Activated naive CD8-positive, alpha-beta T cell (primary cell): ENCODE data around the gene ADAT3.
"Not testable (repeated sequence)": the region's sequence is repeated elsewhere in the genome, so short reads cannot be mapped to it uniquely, and the experiment has no call there.

Source experiments
- H3K27ac Mint-ChIP-seq: one replicate; pipeline ENCODE4 v1.8.0; 2021; ENCODE audit warnings: mixed read lengths
- H3K27me3 Mint-ChIP-seq: one replicate; pipeline ENCODE4 v1.8.0; 2021; ENCODE audit warnings: mixed read lengths
- H3K36me3 Mint-ChIP-seq: one replicate; pipeline ENCODE4 v1.8.0; 2021; ENCODE audit warnings: mixed read lengths
- H3K4me1 Mint-ChIP-seq: one replicate; pipeline ENCODE4 v1.8.0; 2021; ENCODE audit warnings: low read depth, mixed read lengths
- H3K4me3 Mint-ChIP-seq: one replicate; pipeline ENCODE4 v1.8.0; 2021; ENCODE audit warnings: mild to moderate bottlenecking, mixed read lengths
- H3K9me3 Mint-ChIP-seq: one replicate; pipeline ENCODE4 v1.8.0; 2021; ENCODE audit warnings: low read depth, mixed read lengths

Gene ADAT3

DNA sequence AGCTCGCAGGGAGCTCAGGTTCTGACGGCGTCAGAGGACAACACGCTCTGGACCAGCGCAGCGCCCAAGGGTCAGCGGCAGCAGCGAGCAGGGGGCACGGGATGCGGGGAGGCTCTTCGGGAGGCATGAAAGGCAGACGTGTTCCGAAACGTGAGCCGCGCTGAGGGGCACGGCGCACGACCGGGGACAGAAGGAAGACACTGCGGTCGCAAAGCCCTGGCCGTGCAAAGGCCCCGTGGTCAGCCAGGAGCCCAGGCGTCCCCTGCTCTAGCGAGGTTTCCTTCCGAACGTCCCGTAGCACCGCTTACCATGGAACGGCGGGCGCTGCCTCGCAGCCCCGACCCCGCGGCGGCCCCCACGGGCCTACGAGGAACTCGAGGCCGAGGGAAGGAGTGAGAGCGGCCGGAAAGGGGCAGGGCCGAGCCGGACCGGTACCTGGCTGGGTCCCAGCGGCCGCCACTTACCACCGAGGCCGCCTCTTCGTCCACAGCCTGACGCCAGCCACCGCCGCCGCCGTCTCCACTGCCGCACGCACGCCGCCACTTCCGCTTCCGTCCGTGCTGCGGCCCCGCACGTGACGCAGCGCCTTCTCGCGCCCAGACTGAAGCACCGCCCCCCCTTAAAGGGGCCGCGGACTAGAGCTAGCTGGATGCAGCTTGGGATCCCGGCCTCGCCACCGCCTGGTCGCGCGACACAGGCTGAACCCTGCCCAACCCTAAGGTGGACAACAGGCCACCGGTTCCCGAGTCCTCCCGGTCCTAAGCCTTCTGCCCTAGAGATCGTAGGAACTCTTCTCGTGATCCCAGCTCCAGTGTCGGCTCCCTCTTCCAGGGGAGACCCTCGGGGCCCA is 29.3 kb upstream of the ADAT3 start:
- no peaks in the 10 kb centered on the region for H3K36me3 Mint-ChIP-seq
- no peaks in the 10 kb centered on the region for H3K27me3 Mint-ChIP-seq
- H3K4me3 Mint-ChIP-seq: peak overlapping the region; percentile 95
- no peaks in the 10 kb centered on the region for H3K9me3 Mint-ChIP-seq
- H3K27ac Mint-ChIP-seq: peak overlapping the region; percentile 94
- H3K4me1 Mint-ChIP-seq: peaks cover 19% of the 10 kb centered on the region

DNA sequence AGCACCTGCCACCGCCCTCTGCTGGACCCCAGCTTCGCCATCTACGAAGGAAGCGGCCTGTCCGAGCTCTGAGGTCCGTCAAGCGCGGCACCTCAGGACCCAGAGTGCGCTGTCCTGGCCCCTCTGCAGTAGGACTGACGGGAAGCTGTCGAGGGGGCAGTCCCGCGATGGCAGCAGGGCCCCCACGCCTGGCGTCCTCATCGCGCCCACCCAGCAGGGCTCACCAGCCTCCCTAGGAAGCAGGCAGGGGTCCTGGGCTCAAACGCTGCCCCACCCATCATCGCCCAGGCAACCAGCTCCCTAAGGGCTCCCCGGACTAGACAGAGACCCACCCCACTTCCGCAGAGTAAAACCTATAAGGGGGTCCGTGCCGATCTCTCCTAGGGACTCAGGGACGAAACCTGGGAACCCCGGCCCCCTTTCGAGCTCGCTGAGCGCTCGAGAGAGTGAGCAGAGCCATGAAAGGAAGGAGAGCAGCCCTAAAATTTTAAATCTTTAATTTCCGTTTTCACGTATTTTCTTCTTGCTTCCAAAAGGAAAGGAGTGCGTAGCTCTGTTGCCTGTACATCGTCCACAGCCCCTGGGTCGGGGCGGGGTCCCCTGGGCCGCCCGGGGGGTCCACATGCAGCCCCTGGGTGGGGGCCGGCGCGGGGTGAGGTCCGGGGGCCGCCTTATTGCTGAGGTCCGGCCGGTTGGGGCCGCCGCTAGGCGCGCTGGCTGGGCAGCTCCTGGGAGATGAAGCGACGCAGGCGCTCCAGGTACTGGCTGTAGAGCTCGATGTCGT is 28.5 kb upstream of the ADAT3 start:
- not testable (repeated sequence) for H3K36me3 Mint-ChIP-seq, H3K9me3 Mint-ChIP-seq, H3K27me3 Mint-ChIP-seq
- peak overlapping the region; percentile 95 for H3K4me3 Mint-ChIP-seq
- peak overlapping the region; percentile 91 for H3K27ac Mint-ChIP-seq
- H3K4me1 Mint-ChIP-seq: peaks cover 21% of the 10 kb centered on the region

DNA sequence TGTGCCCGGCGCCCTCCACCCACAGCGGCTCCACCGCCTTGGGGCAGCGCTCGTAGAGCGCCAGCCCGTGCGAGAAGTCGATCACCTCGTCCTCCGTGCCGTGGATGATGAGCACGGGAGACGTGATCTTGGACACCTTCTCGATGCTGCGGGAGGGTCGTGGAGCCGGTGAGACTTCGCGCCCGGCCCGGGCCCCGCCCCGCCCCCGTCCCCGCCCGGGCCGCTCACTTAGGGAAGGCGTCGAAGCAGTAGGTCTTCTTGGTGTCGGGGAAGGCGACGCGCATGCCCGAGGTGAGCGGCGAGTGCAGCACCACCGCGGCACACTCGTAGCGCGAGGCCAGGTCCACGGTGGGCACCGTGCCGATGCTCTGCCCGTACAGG is 27.9 kb upstream of the ADAT3 start:
- H3K4me3 Mint-ChIP-seq, H3K36me3 Mint-ChIP-seq, H3K27ac Mint-ChIP-seq, H3K9me3 Mint-ChIP-seq, H3K27me3 Mint-ChIP-seq: not testable (repeated sequence)
- peaks cover 25% of the 10 kb centered on the region for H3K4me1 Mint-ChIP-seq

DNA sequence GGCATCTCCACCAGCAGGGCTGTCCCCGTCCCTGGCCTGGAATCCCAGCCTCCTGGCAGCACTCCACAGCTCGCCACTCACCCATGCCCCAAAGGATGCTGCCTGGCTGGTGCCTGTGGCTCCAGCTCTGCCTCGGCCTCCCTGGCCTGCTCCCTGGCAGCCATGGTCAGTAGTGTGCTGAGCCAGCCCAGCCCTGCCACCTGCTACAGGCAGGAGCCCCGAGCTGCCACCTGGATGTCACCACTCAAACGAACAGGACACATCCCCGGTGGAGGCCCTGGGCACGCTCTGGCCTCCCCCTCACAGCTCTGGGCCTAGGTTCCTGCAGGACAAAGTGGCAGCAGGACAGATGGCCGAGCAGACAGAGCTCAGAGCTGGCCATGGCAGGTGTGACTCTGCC is 26.6 kb upstream of the ADAT3 start:
- not testable (repeated sequence) for H3K4me3 Mint-ChIP-seq, H3K27ac Mint-ChIP-seq, H3K27me3 Mint-ChIP-seq, H3K36me3 Mint-ChIP-seq, H3K9me3 Mint-ChIP-seq
- peaks cover 37% of the 10 kb centered on the region for H3K4me1 Mint-ChIP-seq

DNA sequence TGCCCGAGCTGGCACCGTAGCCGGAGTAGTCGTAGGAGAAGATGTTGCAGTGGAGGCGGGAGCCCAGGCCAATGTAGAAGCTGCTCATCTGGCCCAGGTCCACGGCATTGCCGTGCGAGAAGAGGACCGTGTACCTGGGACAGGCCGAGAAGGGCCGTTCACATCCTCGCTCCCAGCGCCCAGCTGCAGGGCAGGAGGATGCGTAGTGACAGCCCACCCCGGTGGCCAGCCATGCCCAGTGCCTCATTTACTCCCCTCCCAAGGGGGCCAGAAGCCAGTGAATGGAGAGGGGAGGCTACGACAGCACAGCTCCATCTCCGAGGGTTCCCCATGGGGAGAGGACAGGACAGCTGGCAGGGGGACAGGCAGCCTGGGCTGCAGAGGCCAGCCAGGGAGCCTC is 25.2 kb upstream of the ADAT3 start:
- H3K27me3 Mint-ChIP-seq, H3K9me3 Mint-ChIP-seq, H3K36me3 Mint-ChIP-seq, H3K27ac Mint-ChIP-seq, H3K4me3 Mint-ChIP-seq: not testable (repeated sequence)
- peaks cover 32% of the 10 kb centered on the region for H3K4me1 Mint-ChIP-seq

DNA sequence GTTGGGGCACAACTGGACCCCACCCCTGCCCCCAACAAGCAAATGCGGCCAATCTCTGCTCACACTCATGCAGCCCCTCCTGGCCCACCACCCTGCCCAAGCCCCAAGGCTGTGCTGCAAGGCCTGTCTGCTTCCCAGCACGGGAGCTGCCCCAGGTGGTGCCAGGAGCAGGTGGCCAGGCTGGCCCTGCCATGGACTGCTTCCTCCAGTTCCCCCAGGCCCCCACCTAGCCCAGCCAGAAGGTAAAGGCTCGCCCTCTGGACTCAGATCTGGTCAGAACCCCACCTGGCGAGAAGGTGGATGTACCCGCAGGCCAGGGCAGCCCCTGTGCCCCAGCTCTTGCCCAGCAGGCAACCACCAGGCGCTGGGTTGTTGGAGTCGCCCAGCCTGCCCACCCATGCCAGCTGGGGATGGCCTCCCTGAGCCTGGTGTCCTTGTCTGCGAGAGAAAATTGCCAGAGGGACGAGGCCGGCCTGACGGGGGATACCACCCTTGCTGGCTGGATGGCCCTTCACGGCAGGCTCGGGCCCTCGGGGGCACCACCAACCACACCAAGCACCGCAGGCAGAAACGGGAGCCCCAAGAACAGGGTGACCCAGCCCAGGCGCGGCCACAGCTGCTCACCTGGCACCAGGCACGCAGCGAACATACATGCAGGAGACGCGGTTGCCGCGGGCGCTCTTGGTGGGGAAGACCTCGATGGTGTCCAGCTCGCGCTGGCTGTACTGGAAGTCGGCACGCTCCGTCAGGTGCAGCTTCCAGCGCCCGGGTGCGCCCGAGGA is 24.4 kb upstream of the ADAT3 start:
- Mint-ChIP-seq H3K27me3 (no peaks in the 10 kb centered on the region), H3K9me3 (no peaks in the 10 kb centered on the region), H3K4me3 (peak overlapping the region; percentile 64), H3K36me3 (no peaks in the 10 kb centered on the region), H3K27ac (peak overlapping the region; percentile 16), H3K4me1 (peaks cover 32% of the 10 kb centered on the region)

DNA sequence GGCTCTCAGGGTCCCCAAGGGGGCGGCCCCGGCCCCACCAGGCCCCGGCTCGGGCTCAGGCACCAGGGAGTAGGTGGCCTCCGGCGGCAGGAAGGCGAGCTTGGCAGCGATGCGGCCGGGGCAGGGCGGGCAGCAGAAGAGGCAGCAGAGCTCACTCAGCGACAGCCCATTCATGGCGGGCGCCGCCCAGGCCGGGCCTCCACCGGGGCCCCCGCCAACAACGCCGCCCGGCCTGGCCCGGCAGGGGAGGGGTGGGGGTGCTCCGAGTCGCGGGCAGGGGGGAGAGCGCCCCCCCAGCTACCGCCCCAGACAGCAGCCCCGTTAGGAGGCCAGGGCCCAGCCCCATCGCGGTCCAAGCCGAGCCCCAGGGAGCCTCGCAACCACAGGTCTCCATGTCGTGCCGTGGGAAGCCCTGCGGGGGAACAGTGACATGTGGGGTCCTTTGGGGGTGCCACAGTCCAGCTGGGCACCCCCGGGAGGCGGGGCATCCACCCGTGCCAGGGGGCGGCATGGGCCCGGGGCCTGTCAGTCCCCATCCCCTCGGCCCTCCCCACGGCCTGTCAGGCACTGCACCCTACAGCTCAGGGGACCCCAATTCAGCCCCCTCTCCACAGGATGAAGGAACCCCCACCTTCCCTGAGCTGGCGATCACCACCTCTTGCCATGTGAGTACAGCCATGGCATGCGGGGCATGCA is 23.7 kb upstream of the ADAT3 start:
- Mint-ChIP-seq H3K27ac (peak overlapping the region; percentile 96), H3K4me1 (peaks cover 27% of the 10 kb centered on the region), H3K4me3 (peak overlapping the region; percentile 99)
- H3K36me3 Mint-ChIP-seq, H3K9me3 Mint-ChIP-seq, H3K27me3 Mint-ChIP-seq: not testable (repeated sequence)

DNA sequence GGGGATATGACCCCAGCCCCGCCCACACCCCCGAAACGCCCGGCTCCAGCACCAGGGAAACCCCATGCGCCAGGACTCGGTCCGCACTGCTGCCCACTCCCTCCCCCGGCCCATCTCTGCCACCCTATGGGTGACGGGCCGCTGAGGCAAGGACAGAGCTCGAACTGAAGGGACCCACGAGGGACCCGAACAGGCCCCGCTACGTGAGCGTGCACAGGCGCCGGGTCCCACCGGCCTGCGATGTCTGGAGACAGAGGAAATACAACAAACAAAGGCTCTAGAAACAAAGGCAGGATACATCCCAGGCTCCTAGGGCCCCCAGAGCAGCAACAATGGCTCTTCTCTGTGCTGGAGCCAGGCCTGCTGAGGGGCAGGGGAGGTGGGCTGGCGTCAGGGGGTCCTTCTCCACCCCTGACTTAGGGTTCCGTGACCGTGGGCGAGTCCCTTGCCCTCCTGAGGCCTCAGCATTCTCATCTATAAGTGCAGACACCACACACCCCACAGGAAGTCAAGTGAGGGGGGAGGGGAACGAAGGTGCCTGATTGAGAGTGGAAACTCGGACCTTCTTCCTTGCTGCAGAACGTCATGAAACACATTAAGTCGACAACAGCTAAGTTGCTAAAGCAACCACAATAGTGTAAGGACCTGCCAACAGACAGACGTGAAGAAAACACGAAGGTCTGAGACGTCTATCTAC is 23.0 kb upstream of the ADAT3 start:
- Mint-ChIP-seq H3K27me3 (no peaks in the 10 kb centered on the region), H3K4me1 (peaks cover 26% of the 10 kb centered on the region), H3K27ac (peak overlapping the region; percentile 96), H3K36me3 (no peaks in the 10 kb centered on the region), H3K4me3 (peak overlapping the region; percentile 99), H3K9me3 (no peaks in the 10 kb centered on the region)

DNA sequence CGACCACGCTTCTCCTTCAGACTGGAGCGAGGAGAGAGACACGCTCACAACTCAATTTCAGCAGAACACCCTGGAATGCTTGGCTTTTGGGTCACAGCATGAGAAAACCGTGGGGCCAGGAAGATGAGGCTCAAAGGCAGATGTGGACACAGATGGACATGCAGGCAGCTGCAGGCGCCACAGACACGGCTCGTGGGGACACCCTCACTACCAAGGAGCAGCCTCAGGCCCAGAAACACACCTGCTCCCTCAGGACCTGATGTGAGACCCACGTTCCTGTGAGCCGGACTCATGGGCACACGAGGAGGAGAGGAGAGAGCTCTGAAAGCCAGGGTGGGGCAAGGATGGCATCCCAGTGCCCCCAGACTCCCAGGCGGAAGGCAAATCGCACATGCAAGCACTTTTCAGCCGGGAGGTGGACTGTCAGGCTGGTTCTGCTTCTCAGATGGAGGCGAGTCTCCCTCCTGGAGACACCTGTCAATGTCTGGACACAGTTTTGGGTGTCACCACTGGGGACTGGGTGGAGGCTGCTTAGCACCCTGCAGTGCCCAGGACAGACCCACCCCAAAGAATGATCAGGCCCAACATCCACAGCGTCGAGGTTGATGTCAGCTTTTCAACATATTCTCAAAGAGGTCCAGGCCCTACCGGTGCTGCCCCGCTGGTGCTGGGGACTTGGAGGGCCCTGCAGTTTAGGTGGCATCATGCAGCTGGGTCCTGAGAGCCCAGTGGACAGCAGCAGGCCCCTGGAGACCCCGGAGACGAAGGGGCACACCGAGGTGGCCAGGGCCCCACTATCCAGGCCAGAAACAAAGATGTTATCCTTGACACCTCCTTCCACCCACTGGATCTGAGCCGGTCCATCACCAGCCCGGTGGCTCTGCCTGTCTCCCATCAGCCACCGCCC is 22.2 kb upstream of the ADAT3 start:
- H3K27ac Mint-ChIP-seq: peak overlapping the region; percentile 96
- H3K4me1 Mint-ChIP-seq: peaks cover 27% of the 10 kb centered on the region
- no peaks in the 10 kb centered on the region for H3K36me3 Mint-ChIP-seq
- H3K27me3 Mint-ChIP-seq: no peaks in the 10 kb centered on the region
- H3K9me3 Mint-ChIP-seq: no peaks in the 10 kb centered on the region
- peak overlapping the region; percentile 99 for H3K4me3 Mint-ChIP-seq

DNA sequence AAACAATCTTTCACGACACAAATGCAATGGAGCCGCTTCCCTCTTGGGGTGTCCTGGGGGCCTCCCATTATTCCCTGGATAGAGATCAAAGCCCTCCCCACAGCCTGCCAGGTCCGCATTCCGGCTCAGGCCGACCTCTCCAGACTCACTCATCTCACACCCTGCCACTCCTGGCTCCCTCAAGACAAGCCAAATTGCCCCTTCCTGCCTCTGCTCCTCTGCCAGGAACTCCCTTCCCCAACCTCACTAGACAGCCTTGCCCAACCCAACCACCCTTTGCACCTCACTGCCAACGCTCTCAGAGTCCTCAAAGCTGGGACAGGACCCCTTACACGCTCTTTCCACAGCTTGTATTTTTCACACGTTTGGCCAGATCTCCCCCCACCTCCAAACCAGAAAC is 21.4 kb upstream of the ADAT3 start:
- peak overlapping the region; percentile 99 for H3K4me3 Mint-ChIP-seq
- no peaks in the 10 kb centered on the region for H3K36me3 Mint-ChIP-seq
- H3K4me1 Mint-ChIP-seq: peaks cover 27% of the 10 kb centered on the region
- H3K27ac Mint-ChIP-seq: peak overlapping the region; percentile 96
- H3K27me3 Mint-ChIP-seq: no peaks in the 10 kb centered on the region
- no peaks in the 10 kb centered on the region for H3K9me3 Mint-ChIP-seq

DNA sequence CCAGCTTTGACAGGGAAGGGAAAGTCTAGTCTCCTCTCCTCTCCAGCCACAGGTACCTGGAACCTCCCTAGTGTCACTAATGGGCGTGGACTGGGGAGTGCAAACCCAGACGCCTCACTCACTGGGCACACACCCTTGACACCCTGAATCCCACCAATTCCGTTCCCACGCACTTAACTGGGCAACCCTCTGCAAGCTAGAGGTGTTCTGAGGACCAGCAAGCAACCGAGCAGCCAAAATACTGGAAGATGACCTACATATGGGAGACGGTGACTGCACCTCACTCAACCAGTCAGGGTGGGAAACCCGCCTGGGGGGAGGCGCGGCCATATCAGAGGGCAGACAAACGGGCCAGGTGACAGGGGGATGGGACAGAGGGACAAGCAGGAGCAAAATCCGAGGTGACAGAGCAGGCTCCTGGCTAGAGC is 20.9 kb upstream of the ADAT3 start:
- peaks cover 27% of the 10 kb centered on the region for H3K4me1 Mint-ChIP-seq
- peak overlapping the region; percentile 99 for H3K4me3 Mint-ChIP-seq
- peak overlapping the region; percentile 96 for H3K27ac Mint-ChIP-seq
- H3K9me3 Mint-ChIP-seq: no peaks in the 10 kb centered on the region
- H3K27me3 Mint-ChIP-seq: no peaks in the 10 kb centered on the region
- no peaks in the 10 kb centered on the region for H3K36me3 Mint-ChIP-seq

DNA sequence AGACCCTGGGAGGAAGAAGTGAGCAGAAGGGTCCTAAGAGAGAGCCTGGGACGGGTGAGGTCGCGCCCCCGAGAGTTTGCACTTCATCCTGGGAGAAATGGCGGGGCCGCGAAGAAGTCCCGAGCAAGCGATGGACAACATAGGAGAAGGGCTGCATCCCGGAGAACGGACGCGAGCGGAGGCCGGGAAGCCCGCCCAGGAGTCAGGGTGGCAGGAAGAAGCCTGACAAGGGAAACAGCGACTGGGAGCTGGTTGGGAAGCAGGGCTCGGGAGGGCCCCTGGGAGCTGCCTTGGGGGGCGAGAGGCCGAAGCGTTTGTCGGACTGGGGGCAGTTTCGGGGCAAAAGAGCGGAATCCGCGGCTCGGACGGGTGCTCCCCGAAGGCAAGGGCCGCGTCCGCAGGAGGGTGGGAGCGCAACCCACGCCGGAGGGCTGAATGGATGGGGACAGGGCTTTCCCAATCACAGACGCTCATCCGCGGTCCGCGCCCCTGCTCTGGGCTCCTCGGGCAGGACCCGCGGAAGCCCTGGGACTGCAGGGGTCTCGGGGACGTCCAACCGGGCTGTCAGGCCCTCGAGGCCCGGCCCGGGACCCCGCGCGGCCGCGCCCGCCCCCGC is 20.4 kb upstream of the ADAT3 start:
- Mint-ChIP-seq H3K27me3 (no peaks in the 10 kb centered on the region), H3K4me3 (peak overlapping the region; percentile 99), H3K27ac (peak overlapping the region; percentile 96), H3K4me1 (peaks cover 27% of the 10 kb centered on the region), H3K9me3 (no peaks in the 10 kb centered on the region), H3K36me3 (no peaks in the 10 kb centered on the region)
